Karpas-422 (cell line): ENCODE data around the gene SH3TC1. TPM values are rescaled to one million over a fixed set of nuclear protein-coding genes. Genes with fewer than 3 reads are reported as not detected.

Source experiments
- DNase-seq: peaks from one replicate; pipeline ENCODE4 v3.0.0-alpha.2; 2015
- H2AFZ ChIP-seq: fragments of 200-600 bp; sonication (generic); 2 replicates; pipeline ENCODE4 v1.6.1; 2014; ENCODE audit warnings: antibody characterized with exemption, low read length, mixed read lengths
- H3K27ac ChIP-seq: fragments of 200-600 bp; sonication (generic); 2 replicates; pipeline ENCODE4 v1.5.1; 2014; ENCODE audit warnings: mild to moderate bottlenecking, low read length, moderate library complexity
- H3K27me3 ChIP-seq: fragments of 200-600 bp; sonication (generic); 2 replicates; pipeline ENCODE4 v1.6.1; 2014; ENCODE audit warnings: low read length, mixed read lengths
- H3K36me3 ChIP-seq: fragments of 200-600 bp; sonication (generic); 2 replicates; pipeline ENCODE4 v1.6.1; 2014; ENCODE audit warnings: low read length, mixed read lengths; ENCODE audit not compliant: insufficient read depth
- H3K4me1 ChIP-seq: fragments of 200-600 bp; sonication (generic); 2 replicates; pipeline ENCODE4 v1.6.1; 2014; ENCODE audit warnings: mild to moderate bottlenecking, low read length, mixed read lengths
- H3K4me2 ChIP-seq: fragments of 200-600 bp; sonication (generic); 2 replicates; pipeline ENCODE4 v1.6.1; 2014; ENCODE audit warnings: low read length, low read depth, mild to moderate bottlenecking; ENCODE audit not compliant: poor library complexity, severe bottlenecking
- H3K4me3 ChIP-seq: fragments of 200-600 bp; sonication (generic); 2 replicates; pipeline ENCODE4 v1.5.1; 2014; ENCODE audit warnings: mild to moderate bottlenecking, antibody characterized with exemption, low read length, mixed read lengths
- H3K79me2 ChIP-seq: fragments of 200-600 bp; sonication (generic); 2 replicates; pipeline ENCODE4 v1.6.1; 2014; ENCODE audit warnings: mild to moderate bottlenecking, low read length, mixed read lengths
- H3K9ac ChIP-seq: fragments of 200-600 bp; sonication (generic); 2 replicates; pipeline ENCODE4 v1.6.0; 2014; ENCODE audit warnings: low read length
- H3K9me2 ChIP-seq: fragments of 200-600 bp; sonication (generic), shearing (Covaris generic); replicated peaks from 2 replicates; pipeline ENCODE4 v1.6.0; 2014; ENCODE audit warnings: mild to moderate bottlenecking, low read length, moderate library complexity; ENCODE audit not compliant: insufficient read depth
- H3K9me3 ChIP-seq: fragments of 300-700, 200-600 bp; sonication (generic); 2 replicates; pipeline ENCODE4 v1.6.1; 2014; ENCODE audit warnings: low read length, mixed read lengths
- H4K20me1 ChIP-seq: fragments of 200-600 bp; sonication (generic); 2 replicates; pipeline ENCODE4 v1.6.1; 2014; ENCODE audit warnings: mild to moderate bottlenecking, antibody characterized with exemption, low read length, low read depth; ENCODE audit not compliant: insufficient read depth
- total RNA-seq: library from RNA; depleted of rRNA; stranded (reverse); fragments of >200 nt; shearing (Covaris generic); gene quantifications from 2 replicates; pipeline ENCODE4 v1.2.3, GENCODE V29; 2014; ENCODE audit warnings: low replicate concordance

The SH3TC1 gene
- total RNA-seq, 1 experiment from 2014 or later, result 6.9 TPM

- Histone ChIP-seq H3K4me1 (peaks cover 16% of the 10 kb centered on the region), H3K27me3 (no peaks in the 10 kb centered on the region), H3K9me2 (no peaks in the 10 kb centered on the region), H4K20me1 (no peaks in the 10 kb centered on the region; the same call in 1 of the 2 replicates), H3K36me3 (no peaks in the 10 kb centered on the region), H2AFZ (no peak overlapping the region), H3K9ac (no peak overlapping the region), H3K9me3 (no peaks in the 10 kb centered on the region), H3K4me3 (no peak overlapping the region), H3K4me2 (no peak overlapping the region), H3K79me2 (no peaks in the 10 kb centered on the region), H3K27ac (no peak overlapping the region)
- no peak for DNase-seq
Measured at GRCh38 chr4:8160233-8160560, 38.9 kb upstream of the SH3TC1 start.

GRCh38 chr4:8160572-8160971 is 38.5 kb upstream of the SH3TC1 start:
- no peaks in the 10 kb centered on the region for H3K27me3 ChIP-seq
- H3K79me2 ChIP-seq, result no peaks in the 10 kb centered on the region
- no peak overlapping the region for H3K9ac ChIP-seq
- no peak for DNase-seq
- H3K9me2 ChIP-seq, result no peaks in the 10 kb centered on the region
- H3K4me1 ChIP-seq, result peaks cover 16% of the 10 kb centered on the region
- H3K27ac ChIP-seq, result no peak overlapping the region
- no peak overlapping the region for H3K4me2 ChIP-seq
- no peak overlapping the region for H3K4me3 ChIP-seq
- H3K9me3 ChIP-seq, result no peaks in the 10 kb centered on the region
- no peaks in the 10 kb centered on the region; the same call in 1 of the 2 replicates for H4K20me1 ChIP-seq
- no peak overlapping the region for H2AFZ ChIP-seq
- no peaks in the 10 kb centered on the region for H3K36me3 ChIP-seq

GRCh38 chr4:8162625-8163024 is 36.5 kb upstream of the SH3TC1 start:
- Histone ChIP-seq H3K4me1 (peaks cover 16% of the 10 kb centered on the region), H3K27ac (no peak overlapping the region), H3K4me2 (no peak overlapping the region), H3K4me3 (no peak overlapping the region), H3K9me2 (no peaks in the 10 kb centered on the region), H3K9me3 (no peaks in the 10 kb centered on the region), H2AFZ (no peak overlapping the region), H4K20me1 (no peaks in the 10 kb centered on the region; the same call in 1 of the 2 replicates), H3K27me3 (no peaks in the 10 kb centered on the region), H3K36me3 (no peaks in the 10 kb centered on the region), H3K9ac (no peak overlapping the region), H3K79me2 (no peaks in the 10 kb centered on the region)
- peak; percentile 56 for DNase-seq

- H3K9ac ChIP-seq, result no peak overlapping the region
- no peak overlapping the region for H3K4me2 ChIP-seq
- H3K4me3 ChIP-seq, result no peak overlapping the region
- DNase-seq, result no peak
- H4K20me1 ChIP-seq, result no peaks in the 10 kb centered on the region; the same call in 1 of the 2 replicates
- H3K4me1 ChIP-seq, result peaks cover 16% of the 10 kb centered on the region
- H3K79me2 ChIP-seq, result no peaks in the 10 kb centered on the region
- no peak overlapping the region for H3K27ac ChIP-seq
- H3K36me3 ChIP-seq, result no peaks in the 10 kb centered on the region
- H2AFZ ChIP-seq, result no peak overlapping the region
- no peaks in the 10 kb centered on the region for H3K9me2 ChIP-seq
- H3K27me3 ChIP-seq, result no peaks in the 10 kb centered on the region
- H3K9me3 ChIP-seq, result peaks cover 2% of the 10 kb centered on the region
Measured at GRCh38 chr4:8163026-8163425, 36.1 kb upstream of the SH3TC1 start.

GRCh38 chr4:8163436-8164193 is 35.5 kb upstream of the SH3TC1 start:
- DNase-seq, result no peak
- no peaks in the 10 kb centered on the region for H3K27me3 ChIP-seq
- H3K9ac ChIP-seq, result no peak overlapping the region
- H3K27ac ChIP-seq, result no peak overlapping the region
- no peaks in the 10 kb centered on the region for H3K79me2 ChIP-seq
- H3K36me3 ChIP-seq, result no peaks in the 10 kb centered on the region
- H3K4me1 ChIP-seq, result peaks cover 16% of the 10 kb centered on the region
- H3K4me3 ChIP-seq, result no peak overlapping the region
- H3K4me2 ChIP-seq, result no peak overlapping the region
- no peaks in the 10 kb centered on the region for H3K9me2 ChIP-seq
- no peaks in the 10 kb centered on the region; the same call in 1 of the 2 replicates for H4K20me1 ChIP-seq
- no peak overlapping the region for H2AFZ ChIP-seq
- peaks cover 8% of the 10 kb centered on the region for H3K9me3 ChIP-seq

- no peak overlapping the region for H3K27ac ChIP-seq
- no peak overlapping the region for H3K4me3 ChIP-seq
- H3K4me1 ChIP-seq, result peaks cover 12% of the 10 kb centered on the region
- H3K36me3 ChIP-seq, result no peaks in the 10 kb centered on the region
- H3K79me2 ChIP-seq, result no peaks in the 10 kb centered on the region
- no peaks in the 10 kb centered on the region for H3K9me2 ChIP-seq
- no peaks in the 10 kb centered on the region for H3K27me3 ChIP-seq
- no peak for DNase-seq
- H3K4me2 ChIP-seq, result no peak overlapping the region
- peaks cover 12% of the 10 kb centered on the region for H3K9me3 ChIP-seq
- H3K9ac ChIP-seq, result no peak overlapping the region
- H4K20me1 ChIP-seq, result no peaks in the 10 kb centered on the region; the same call in 1 of the 2 replicates
- H2AFZ ChIP-seq, result no peak overlapping the region
Measured at GRCh38 chr4:8164194-8164565, 34.9 kb upstream of the SH3TC1 start.

GRCh38 chr4:8164687-8165086 is 34.4 kb upstream of the SH3TC1 start:
- Histone ChIP-seq H3K27me3 (no peaks in the 10 kb centered on the region), H3K9me2 (no peaks in the 10 kb centered on the region), H3K4me1 (peaks cover 10% of the 10 kb centered on the region), H3K4me2 (no peak overlapping the region), H3K36me3 (no peaks in the 10 kb centered on the region), H4K20me1 (no peaks in the 10 kb centered on the region; the same call in 1 of the 2 replicates), H3K4me3 (no peak overlapping the region), H3K27ac (no peak overlapping the region), H2AFZ (no peak overlapping the region), H3K9me3 (peaks cover 12% of the 10 kb centered on the region), H3K9ac (no peak overlapping the region), H3K79me2 (no peaks in the 10 kb centered on the region)
- no peak for DNase-seq

- Histone ChIP-seq H4K20me1 (no peaks in the 10 kb centered on the region; the same call in 1 of the 2 replicates), H3K9me2 (no peaks in the 10 kb centered on the region), H3K27me3 (no peaks in the 10 kb centered on the region), H3K4me1 (peaks cover 10% of the 10 kb centered on the region), H3K4me2 (no peak overlapping the region), H3K27ac (no peak overlapping the region), H2AFZ (no peak overlapping the region), H3K9ac (no peak overlapping the region), H3K9me3 (peaks cover 12% of the 10 kb centered on the region), H3K79me2 (no peaks in the 10 kb centered on the region), H3K4me3 (no peak overlapping the region), H3K36me3 (no peaks in the 10 kb centered on the region)
- no peak for DNase-seq
Measured at GRCh38 chr4:8165374-8165896, 33.7 kb upstream of the SH3TC1 start.
